MM.1S (cell line): Measurements from ENCODE around the gene MAP3K5.

Experiments
- DNase-seq: peaks from one replicate; pipeline ENCODE4 v3.0.0-alpha.2; 2015
- H2AFZ ChIP-seq: fragments of 300-600 bp; sonication (generic); 2 replicates; pipeline ENCODE4 v1.6.0; 2016; ENCODE audit warnings: antibody characterized with exemption, low read length
- H3F3A ChIP-seq: fragments of 300-600 bp; sonication (generic); 2 replicates; pipeline ENCODE4 v1.6.1; 2016; ENCODE audit warnings: mild to moderate bottlenecking, antibody characterized with exemption, low read length, moderate library complexity, mixed read lengths; ENCODE audit not compliant: insufficient read depth
- H3K27ac ChIP-seq: fragments of 300-600 bp; sonication (generic); 2 replicates; pipeline ENCODE4 v1.5.1; 2016; ENCODE audit warnings: mild to moderate bottlenecking, low read length
- H3K27me3 ChIP-seq: fragments of 300-600 bp; sonication (generic); replicated peaks from 2 replicates; pipeline ENCODE4 v1.6.0; 2016; ENCODE audit warnings: low read length; ENCODE audit not compliant: insufficient read depth
- H3K36me3 ChIP-seq: fragments of 300-600 bp; sonication (generic); replicated peaks from 2 replicates; pipeline ENCODE4 v1.6.1; 2016; ENCODE audit warnings: mild to moderate bottlenecking, low read length, mixed read lengths; ENCODE audit not compliant: insufficient read depth
- H3K4me1 ChIP-seq: fragments of 300-600 bp; sonication (generic); 2 replicates; pipeline ENCODE4 v1.6.1; 2016; ENCODE audit warnings: low read length, mixed read lengths
- H3K4me2 ChIP-seq: fragments of 300-600 bp; sonication (generic); 2 replicates; pipeline ENCODE4 v1.6.0; 2016; ENCODE audit warnings: low read depth, low read length
- H3K4me3 ChIP-seq: fragments of 300-600 bp; sonication (generic); 2 replicates; pipeline ENCODE4 v1.5.1; 2016; ENCODE audit warnings: low read length, mixed read lengths
- H3K79me2 ChIP-seq: fragments of 300-600 bp; sonication (generic); 2 replicates; pipeline ENCODE4 v1.6.1; 2016; ENCODE audit warnings: mixed run types, low read length, mixed read lengths
- H3K9ac ChIP-seq: fragments of 300-600 bp; sonication (generic); 2 replicates; pipeline ENCODE4 v1.6.1; 2016; ENCODE audit warnings: low read length, mixed read lengths
- H3K9me2 ChIP-seq: fragments of 300-600 bp; sonication (generic); replicated peaks from 2 replicates; pipeline ENCODE4 v1.6.1; 2016; ENCODE audit warnings: mild to moderate bottlenecking, low read length, mixed read lengths; ENCODE audit not compliant: insufficient read depth
- H3K9me3 ChIP-seq: fragments of 300-600 bp; sonication (generic); replicated peaks from 2 replicates; pipeline ENCODE4 v1.6.1; 2016; ENCODE audit warnings: mild to moderate bottlenecking, low read length, mixed read lengths; ENCODE audit not compliant: insufficient read depth
- H4K20me1 ChIP-seq: fragments of 300-600 bp; sonication (generic); 2 replicates; pipeline ENCODE4 v1.6.1; 2016; ENCODE audit warnings: mild to moderate bottlenecking, low read length, moderate library complexity, mixed read lengths; ENCODE audit not compliant: insufficient read depth
- CTCF ChIP-seq: fragments of 300-600 bp; sonication (generic); IDR thresholded peaks from 2 replicates; pipeline ENCODE4 v1.5.1; 2016; ENCODE audit warnings: antibody characterized with exemption, low read length, mixed read lengths
- EZH2 ChIP-seq: fragments of 300-600 bp; sonication (generic); optimal IDR thresholded peaks from 2 replicates; pipeline ENCODE3; 2017; ENCODE audit warnings: low read depth, mild to moderate bottlenecking, antibody characterized with exemption, low read length, mixed read lengths
- EZH2phosphoT487 ChIP-seq: fragments of 300-600 bp; sonication (generic); IDR thresholded peaks from 2 replicates; pipeline ENCODE4 v1.6.1; 2018; ENCODE audit warnings: antibody characterized with exemption, low read length

The MAP3K5 gene

GRCh38 chr6:136522636-136523035 is 269.6 kb downstream of the MAP3K5 start:
- H3K9me2 ChIP-seq = no peaks in the 10 kb centered on the region
- H3K27ac ChIP-seq = no peak overlapping the region
- no peaks in the 10 kb centered on the region for H3K36me3 ChIP-seq
- H3K27me3 ChIP-seq = no peaks in the 10 kb centered on the region
- no peaks in the 10 kb centered on the region for H3K4me1 ChIP-seq
- H3K4me3 ChIP-seq = no peak overlapping the region
- H2AFZ ChIP-seq = no peak overlapping the region
- H3F3A ChIP-seq = no peaks in the 10 kb centered on the region
- H3K79me2 ChIP-seq = no peaks in the 10 kb centered on the region
- TF ChIP-seq EZH2 (no peak), EZH2phosphoT487 (no peak), CTCF (no peak)
- no peaks in the 10 kb centered on the region for H4K20me1 ChIP-seq
- H3K9me3 ChIP-seq = no peaks in the 10 kb centered on the region
- no peak overlapping the region for H3K4me2 ChIP-seq
- H3K9ac ChIP-seq = no peak overlapping the region
- no peak for DNase-seq

GRCh38 chr6:136521911-136522310 is 270.4 kb downstream of the MAP3K5 start:
- H3K79me2 ChIP-seq = no peaks in the 10 kb centered on the region
- H3K4me2 ChIP-seq = no peak overlapping the region
- TF ChIP-seq EZH2phosphoT487 (no peak), EZH2 (no peak), CTCF (no peak)
- H3K4me3 ChIP-seq = no peak overlapping the region
- H3K4me1 ChIP-seq = no peaks in the 10 kb centered on the region
- no peak overlapping the region for H3K9ac ChIP-seq
- no peaks in the 10 kb centered on the region for H3K27me3 ChIP-seq
- H3K9me2 ChIP-seq = no peaks in the 10 kb centered on the region
- H3F3A ChIP-seq = no peaks in the 10 kb centered on the region
- H4K20me1 ChIP-seq = no peaks in the 10 kb centered on the region
- H3K36me3 ChIP-seq = no peaks in the 10 kb centered on the region
- DNase-seq = no peak
- H2AFZ ChIP-seq = no peak overlapping the region
- H3K27ac ChIP-seq = no peak overlapping the region
- H3K9me3 ChIP-seq = no peaks in the 10 kb centered on the region

- Histone ChIP-seq H3K9me3 (no peaks in the 10 kb centered on the region), H3K4me1 (no peaks in the 10 kb centered on the region), H3K36me3 (no peaks in the 10 kb centered on the region), H3K4me3 (no peak overlapping the region), H2AFZ (no peak overlapping the region), H3K79me2 (no peaks in the 10 kb centered on the region), H3K27me3 (no peaks in the 10 kb centered on the region), H3K9me2 (no peaks in the 10 kb centered on the region), H3K27ac (no peak overlapping the region), H3K4me2 (no peak overlapping the region), H4K20me1 (no peaks in the 10 kb centered on the region), H3K9ac (no peak overlapping the region), H3F3A (no peaks in the 10 kb centered on the region)
- TF ChIP-seq EZH2phosphoT487 (no peak), CTCF (no peak), EZH2 (no peak)
- DNase-seq = no peak
Observed at GRCh38 chr6:136521427-136521826, 270.9 kb downstream of the MAP3K5 start.
